UCSD-AML1 (cell line): ENCODE measurements around the gene SLC22A31.
"Not testable (repeated sequence)": the region's sequence is repeated elsewhere in the genome, so short reads cannot be mapped to it uniquely, and the experiment has no call there.

Source experiments
- DNase-seq: peaks from one replicate; lab custom pipeline; 2025; ENCODE audit not compliant: unreplicated experiment; lab: John Stamatoyannopoulos, UW

SLC22A31 gene

GRCh38 chr16:89200124-89200849 is at the start of gene SLC22A31:
Gene SLC22A31, minus strand, starts transcription at chr16:89200537. Its CDS starts 36 bp downstream, at chr16:89200501.
- DNase-seq, result no peak

GRCh38 chr16:89248196-89248982 is 48.1 kb upstream of the SLC22A31 start:
- no peak for DNase-seq

GRCh38 chr16:89247734-89248075 is 47.4 kb upstream of the SLC22A31 start:
- DNase-seq, result not testable (repeated sequence)

GRCh38 chr16:89246903-89247733 is 46.8 kb upstream of the SLC22A31 start:
- DNase-seq, result peak; percentile 78

GRCh38 chr16:89246383-89246902 is 46.1 kb upstream of the SLC22A31 start:
- no peak for DNase-seq

- DNase-seq, result no peak
Observed at GRCh38 chr16:89244754-89245153, 44.4 kb upstream of the SLC22A31 start.

GRCh38 chr16:89244264-89244663 is 43.9 kb upstream of the SLC22A31 start:
- not testable (repeated sequence) for DNase-seq

GRCh38 chr16:89243664-89244063 is 43.3 kb upstream of the SLC22A31 start:
- no peak for DNase-seq

- no peak for DNase-seq
Observed at GRCh38 chr16:89242795-89243200, 42.5 kb upstream of the SLC22A31 start.

GRCh38 chr16:89241187-89242007 is 41.1 kb upstream of the SLC22A31 start:
- peak; percentile 75 for DNase-seq

GRCh38 chr16:89237733-89238132 is 37.4 kb upstream of the SLC22A31 start:
- no peak for DNase-seq

- no peak for DNase-seq
Observed at GRCh38 chr16:89233678-89234490, 33.5 kb upstream of the SLC22A31 start.

- no peak for DNase-seq
Observed at GRCh38 chr16:89232107-89232506, 31.8 kb upstream of the SLC22A31 start.

GRCh38 chr16:89230255-89230654 is 29.9 kb upstream of the SLC22A31 start:
- DNase-seq, result no peak

GRCh38 chr16:89224665-89225064 is 24.3 kb upstream of the SLC22A31 start:
- DNase-seq, result no peak

- no peak for DNase-seq
Observed at GRCh38 chr16:89222931-89223330, 22.6 kb upstream of the SLC22A31 start.

- no peak for DNase-seq
Observed at GRCh38 chr16:89221604-89222003, 21.3 kb upstream of the SLC22A31 start.

- DNase-seq, result no peak
Observed at GRCh38 chr16:89219365-89219764, 19.0 kb upstream of the SLC22A31 start.

- DNase-seq, result peak; percentile 87
Observed at GRCh38 chr16:89217388-89218191, 17.3 kb upstream of the SLC22A31 start, which contains the start of gene ZNF778. Gene ZNF778, plus strand, starts transcription at chr16:89217703. Its CDS starts 3,425 bp downstream, at chr16:89221128.
